T-helper 2 cell treated with Interferon-gamma antibody and Interleukin-4, amounts not matched to agents 5 μg/mL and 100 μg/mL, for 36 hours (primary cell): ENCODE results near the gene MED14.
"Not testable (repeated sequence)": the region's sequence is repeated elsewhere in the genome, so short reads cannot be mapped to it uniquely, and the experiment has no call there.

Experiments
- DNase-seq: peaks from one replicate; pipeline ENCODE4 v3.0.0; 2021; ENCODE audit warnings: low spot score
- H3K27ac Mint-ChIP-seq: one replicate; pipeline ENCODE4 v1.8.0; 2021; ENCODE audit warnings: mild to moderate bottlenecking, mixed read lengths
- H3K27me3 Mint-ChIP-seq: one replicate; pipeline ENCODE4 v1.8.0; 2021; ENCODE audit warnings: low read depth, mixed read lengths
- H3K36me3 Mint-ChIP-seq: one replicate; pipeline ENCODE4 v1.8.0; 2021; ENCODE audit warnings: low read depth, mixed read lengths
- H3K4me1 Mint-ChIP-seq: one replicate; pipeline ENCODE4 v1.8.0; 2021; ENCODE audit warnings: low read depth, mixed read lengths
- H3K4me3 Mint-ChIP-seq: one replicate; pipeline ENCODE4 v1.8.0; 2022; ENCODE audit warnings: mild to moderate bottlenecking, moderate library complexity, mixed read lengths
- H3K9me3 Mint-ChIP-seq: one replicate; pipeline ENCODE4 v1.8.0; 2021; ENCODE audit warnings: mixed read lengths

Gene MED14

DNA sequence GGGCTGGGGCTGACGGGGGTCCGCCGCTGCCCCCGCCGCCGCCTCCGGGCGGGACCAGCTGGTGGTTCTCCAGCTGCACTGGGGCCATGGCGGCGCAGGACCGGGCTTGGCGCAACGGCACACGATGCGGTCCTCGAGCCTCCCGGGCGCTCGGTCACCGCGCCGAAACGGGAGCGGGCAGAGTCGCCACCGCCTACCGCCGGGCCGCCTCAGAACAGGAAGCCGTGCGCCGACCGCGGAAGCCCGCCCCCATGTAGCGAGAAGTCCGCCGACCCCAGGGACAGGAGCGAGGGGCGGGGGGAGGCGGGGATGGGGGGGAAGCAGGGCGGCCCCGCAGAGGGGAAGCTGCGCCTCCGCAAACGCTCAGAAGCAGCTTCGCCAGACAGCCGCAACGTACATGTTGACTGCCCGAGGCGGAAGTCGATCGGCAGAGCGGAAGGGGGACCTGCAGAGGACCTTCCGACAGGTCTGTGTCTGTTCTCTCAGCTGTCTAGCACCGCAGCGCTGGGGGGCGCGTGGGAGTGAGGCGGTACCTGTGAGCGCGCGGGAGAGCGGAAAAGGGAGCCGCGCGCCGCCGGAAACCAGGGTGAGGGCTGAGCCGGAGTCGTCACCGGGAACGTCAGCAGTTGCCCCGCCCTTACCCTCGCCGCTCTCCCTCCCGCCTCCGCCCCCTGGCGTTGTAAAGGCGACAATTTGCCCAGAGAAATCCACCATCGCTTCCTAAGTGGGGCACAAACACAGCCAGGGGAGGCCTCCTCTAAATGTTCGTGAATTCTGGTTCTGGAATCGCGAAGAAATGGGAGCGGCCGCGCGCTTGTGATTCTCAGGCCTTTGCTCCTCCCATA lies at the start of gene MED14:
TSS of gene MED14 (minus strand) at position 218 of the 845 bp plus-strand sequence. CDS start at position 88, 130 bp downstream.
- Mint-ChIP-seq H3K27ac (peak within 1 kb of the TSS; percentile 95), H3K36me3 (peaks cover 12% of the 10 kb centered on the region), H3K4me3 (peak within 1 kb of the TSS; percentile 90), H3K9me3 (no peaks in the 10 kb centered on the region), H3K27me3 (no peaks in the 10 kb centered on the region), H3K4me1 (peaks cover 25% of the 10 kb centered on the region)
- DNase-seq: peak; percentile 89

DNA sequence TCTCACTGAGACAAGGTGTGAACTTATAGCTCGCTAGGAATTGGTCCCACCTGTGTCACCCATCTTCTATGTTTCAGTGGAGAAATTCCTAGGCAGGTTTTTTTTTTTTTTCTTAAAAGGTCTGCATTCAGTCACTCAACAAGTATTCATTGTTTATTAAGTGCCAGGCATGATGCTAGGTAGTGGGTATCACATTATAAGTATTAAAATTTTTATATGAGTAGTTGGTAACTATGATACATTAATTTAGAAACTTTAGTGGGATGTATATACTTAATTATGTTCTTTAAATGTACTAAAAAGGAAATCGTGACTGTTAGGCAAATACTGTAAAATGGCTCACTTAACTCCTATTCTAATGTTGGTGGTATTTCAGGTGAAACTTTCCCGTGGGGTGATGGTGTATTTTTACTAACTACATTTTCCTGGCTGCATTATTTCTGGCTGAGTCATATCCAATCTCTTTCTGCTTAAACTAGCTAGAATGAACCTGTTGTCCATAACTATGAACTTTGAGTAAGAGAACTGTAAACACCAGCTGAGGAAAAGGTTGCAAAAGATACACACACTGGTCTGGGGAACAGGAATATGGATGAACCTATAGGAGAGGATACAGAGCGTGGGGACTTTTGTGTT lies 49.3 kb upstream of the MED14 start:
- Mint-ChIP-seq H3K27ac (no peak overlapping the region), H3K4me1 (no peaks in the 10 kb centered on the region), H3K36me3 (no peaks in the 10 kb centered on the region), H3K9me3 (no peaks in the 10 kb centered on the region), H3K27me3 (no peaks in the 10 kb centered on the region), H3K4me3 (no peak overlapping the region)
- no peak for DNase-seq

DNA sequence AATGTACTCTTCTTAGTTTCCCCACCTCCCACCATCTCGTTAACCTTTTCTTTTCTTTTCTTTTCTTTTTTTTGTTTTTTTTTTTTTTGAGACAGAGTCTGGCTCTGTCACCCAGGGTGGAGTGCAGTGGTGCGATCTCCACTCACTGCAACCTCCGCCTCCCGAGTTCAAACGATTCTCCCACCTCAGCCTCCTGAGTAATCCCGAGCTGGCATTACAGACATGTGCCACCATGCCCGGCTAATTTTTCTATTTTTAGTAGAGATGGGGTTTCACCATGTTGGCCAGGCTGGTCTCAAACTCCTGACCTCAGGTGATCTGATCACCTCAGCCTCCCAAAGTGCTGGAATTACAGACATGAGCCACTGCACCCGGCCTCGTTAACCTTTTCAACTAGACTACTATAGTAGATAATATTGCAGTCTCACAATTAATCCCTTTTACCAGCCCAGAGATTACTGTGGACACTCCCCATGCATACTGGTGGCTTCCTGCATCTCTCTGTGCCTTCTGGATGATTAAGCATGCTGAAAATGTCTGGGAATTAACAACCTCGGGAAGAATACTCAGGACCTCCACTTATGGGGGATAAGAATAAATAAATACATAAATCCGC lies 47.4 kb upstream of the MED14 start:
- not testable (repeated sequence) for H3K27me3 Mint-ChIP-seq, H3K4me3 Mint-ChIP-seq, H3K36me3 Mint-ChIP-seq, H3K27ac Mint-ChIP-seq, H3K9me3 Mint-ChIP-seq, DNase-seq, H3K4me1 Mint-ChIP-seq

DNA sequence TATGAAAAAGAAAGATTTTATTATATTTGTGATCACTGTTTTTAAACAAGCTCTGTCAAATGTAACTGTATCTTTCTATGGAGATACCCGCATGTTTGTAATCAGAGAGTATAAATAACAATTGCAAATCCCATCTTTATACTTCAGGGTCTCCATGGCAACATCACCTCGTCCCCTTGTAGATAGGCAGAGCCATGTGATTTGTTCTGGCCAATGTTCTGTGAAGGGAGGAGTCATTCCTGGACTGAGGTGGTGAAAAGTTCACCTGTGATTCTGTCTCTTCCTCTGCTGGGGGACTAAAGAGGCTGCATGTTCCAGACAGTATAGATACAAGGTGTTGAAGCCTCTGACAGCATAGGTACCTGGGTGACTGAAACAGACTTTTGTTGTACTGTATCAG lies 45.6 kb upstream of the MED14 start:
- no peak overlapping the region for H3K4me3 Mint-ChIP-seq
- H3K27ac Mint-ChIP-seq: no peak overlapping the region
- no peak for DNase-seq
- no peaks in the 10 kb centered on the region for H3K9me3 Mint-ChIP-seq
- H3K27me3 Mint-ChIP-seq: peaks cover 2% of the 10 kb centered on the region
- no peaks in the 10 kb centered on the region for H3K4me1 Mint-ChIP-seq
- no peaks in the 10 kb centered on the region for H3K36me3 Mint-ChIP-seq

DNA sequence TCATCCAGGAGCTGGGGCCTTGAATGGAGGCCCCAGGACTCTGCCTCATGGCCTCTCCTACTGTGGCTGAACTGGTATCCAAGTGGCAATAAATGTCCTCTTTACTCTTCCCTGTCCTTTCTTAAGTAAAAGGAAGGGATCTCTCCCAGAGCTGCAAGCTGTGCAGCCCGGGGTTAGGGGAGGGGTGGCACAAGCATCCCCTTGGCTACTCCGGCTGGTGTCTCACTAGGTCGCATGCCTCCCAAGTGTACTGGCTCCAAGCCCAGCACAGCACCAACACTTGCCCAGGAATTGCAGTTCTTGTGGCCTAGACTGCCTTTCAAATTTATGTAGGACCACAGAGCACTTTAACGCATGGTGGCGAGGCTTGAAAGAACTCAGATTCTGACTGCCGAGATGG lies 44.7 kb upstream of the MED14 start:
- DNase-seq: no peak
- Mint-ChIP-seq H3K36me3 (no peaks in the 10 kb centered on the region), H3K4me3 (no peak overlapping the region), H3K9me3 (no peaks in the 10 kb centered on the region), H3K27me3 (peaks cover 2% of the 10 kb centered on the region), H3K27ac (no peak overlapping the region), H3K4me1 (no peaks in the 10 kb centered on the region)

DNA sequence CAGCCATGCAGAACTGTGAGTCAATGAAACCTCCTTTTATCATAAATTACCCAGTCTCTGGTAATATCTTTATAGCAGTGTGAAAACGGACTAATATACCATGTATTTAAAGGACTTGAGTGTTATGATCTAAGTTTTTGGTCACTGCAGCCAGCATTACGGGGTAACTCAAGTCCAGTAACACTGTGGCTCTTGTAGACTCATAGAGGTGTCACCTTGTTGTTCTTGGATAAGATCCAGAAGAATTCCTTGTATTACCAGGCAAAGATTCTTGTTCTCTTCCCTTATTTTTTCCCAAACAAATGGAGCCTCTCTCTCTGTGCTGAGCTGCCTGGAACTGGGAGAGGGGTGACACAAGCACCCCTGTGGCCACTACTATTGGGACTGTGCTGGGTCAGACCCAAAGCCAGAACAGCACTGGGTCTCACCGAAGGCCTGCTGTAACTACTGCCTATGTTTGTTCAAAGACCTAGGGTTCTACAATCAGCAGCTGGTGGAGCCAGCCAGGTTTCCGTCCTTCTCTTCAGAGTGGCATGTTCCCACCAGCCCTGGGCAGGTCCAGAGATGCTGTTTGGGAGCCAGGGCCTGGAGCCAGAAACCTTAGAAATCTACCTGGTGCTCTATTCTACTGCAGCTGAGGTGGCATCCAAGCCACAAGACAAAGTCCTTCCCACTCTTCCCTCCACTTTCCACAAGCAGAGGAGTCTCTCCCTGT lies 43.7 kb upstream of the MED14 start:
- no peaks in the 10 kb centered on the region for H3K4me1 Mint-ChIP-seq
- DNase-seq: no peak
- peaks cover 2% of the 10 kb centered on the region for H3K27me3 Mint-ChIP-seq
- no peak overlapping the region for H3K4me3 Mint-ChIP-seq
- H3K27ac Mint-ChIP-seq: no peak overlapping the region
- no peaks in the 10 kb centered on the region for H3K9me3 Mint-ChIP-seq
- no peaks in the 10 kb centered on the region for H3K36me3 Mint-ChIP-seq

DNA sequence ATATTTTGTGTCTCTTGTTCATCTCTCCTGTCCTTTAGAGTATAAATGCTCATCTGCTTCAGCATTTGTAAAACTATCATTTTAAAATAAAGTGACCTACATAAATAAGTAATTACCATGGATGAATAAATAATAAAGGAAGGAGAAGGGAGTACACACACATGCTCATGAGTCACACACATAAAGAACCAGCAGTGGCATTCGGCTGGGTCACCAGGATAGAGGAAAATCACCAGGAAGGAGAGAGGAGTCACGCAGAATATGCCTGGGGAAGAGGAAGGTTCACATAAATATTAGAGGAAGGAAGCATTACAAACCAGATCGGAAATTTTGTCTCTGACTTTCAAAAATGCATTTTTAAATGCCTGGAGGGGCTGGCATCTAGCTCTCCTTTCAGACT lies 38.5 kb upstream of the MED14 start:
- DNase-seq: no peak
- Mint-ChIP-seq H3K4me3 (no peak overlapping the region), H3K9me3 (no peaks in the 10 kb centered on the region), H3K4me1 (no peaks in the 10 kb centered on the region), H3K27me3 (peaks cover 2% of the 10 kb centered on the region), H3K27ac (no peak overlapping the region), H3K36me3 (no peaks in the 10 kb centered on the region)

DNA sequence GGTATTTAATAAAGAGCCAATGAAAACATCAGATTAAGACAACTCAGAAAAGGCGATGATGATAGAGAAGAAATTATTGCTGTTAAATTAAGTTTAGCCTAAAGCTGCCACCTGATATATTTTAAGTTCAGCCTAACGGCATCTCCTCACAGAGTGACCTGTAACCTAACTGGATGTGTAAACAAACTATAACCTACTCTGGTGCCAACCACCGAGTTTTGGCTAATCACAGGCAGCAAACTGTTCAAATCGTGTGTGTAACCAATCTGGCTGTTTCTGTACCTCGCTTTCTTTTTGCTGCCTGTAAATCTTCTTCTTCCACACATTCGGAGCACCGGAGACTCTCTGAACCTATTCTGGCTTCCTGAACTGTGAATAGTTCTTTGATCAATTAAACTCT lies 37.8 kb upstream of the MED14 start:
- DNase-seq: no peak
- H3K36me3 Mint-ChIP-seq: no peaks in the 10 kb centered on the region
- no peaks in the 10 kb centered on the region for H3K9me3 Mint-ChIP-seq
- no peak overlapping the region for H3K4me3 Mint-ChIP-seq
- H3K4me1 Mint-ChIP-seq: no peaks in the 10 kb centered on the region
- no peaks in the 10 kb centered on the region for H3K27me3 Mint-ChIP-seq
- H3K27ac Mint-ChIP-seq: no peak overlapping the region

DNA sequence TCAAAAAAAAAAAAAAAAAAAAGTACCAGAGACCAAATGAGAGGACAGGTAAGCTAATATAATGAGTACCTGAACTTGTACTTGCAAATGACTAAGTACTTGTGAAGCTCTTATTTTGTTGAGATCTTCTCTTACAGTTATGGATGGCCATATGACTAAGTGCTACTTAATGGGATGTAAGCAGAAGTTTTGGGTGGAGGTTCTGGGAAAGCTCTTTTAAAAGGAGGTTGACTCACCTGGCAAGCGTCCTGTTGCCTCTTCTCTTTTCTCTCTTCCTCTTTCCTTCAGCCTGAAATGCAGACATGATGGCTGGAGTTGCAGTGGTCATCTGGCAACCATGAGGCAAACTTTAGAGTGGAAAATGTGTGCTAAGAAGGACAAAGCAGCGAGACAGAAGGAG lies 36.9 kb upstream of the MED14 start:
- H3K4me1 Mint-ChIP-seq: no peaks in the 10 kb centered on the region
- DNase-seq: no peak
- H3K4me3 Mint-ChIP-seq: no peak overlapping the region
- H3K27ac Mint-ChIP-seq: no peak overlapping the region
- H3K9me3 Mint-ChIP-seq: no peaks in the 10 kb centered on the region
- H3K36me3 Mint-ChIP-seq: no peaks in the 10 kb centered on the region
- H3K27me3 Mint-ChIP-seq: no peaks in the 10 kb centered on the region

DNA sequence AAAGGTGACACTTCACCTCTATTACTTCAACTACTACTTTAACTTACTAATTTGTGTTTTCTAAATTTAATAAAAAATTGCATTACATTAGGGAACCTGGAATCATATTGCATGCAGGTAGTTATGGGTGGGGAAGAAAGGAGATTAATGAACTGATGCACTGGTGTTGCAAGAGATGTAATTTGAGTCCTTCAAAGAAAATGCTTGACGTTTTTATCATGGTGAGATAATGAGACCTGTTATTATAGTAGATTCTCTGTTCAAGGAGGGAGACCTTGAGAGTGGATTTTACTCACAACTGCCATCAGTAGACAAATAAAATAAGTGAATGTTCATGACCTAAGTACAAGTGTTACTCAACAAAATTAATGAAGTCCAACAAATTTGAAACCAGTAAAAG lies 26.4 kb upstream of the MED14 start:
- Mint-ChIP-seq H3K27ac (no peak overlapping the region), H3K36me3 (no peaks in the 10 kb centered on the region)

DNA sequence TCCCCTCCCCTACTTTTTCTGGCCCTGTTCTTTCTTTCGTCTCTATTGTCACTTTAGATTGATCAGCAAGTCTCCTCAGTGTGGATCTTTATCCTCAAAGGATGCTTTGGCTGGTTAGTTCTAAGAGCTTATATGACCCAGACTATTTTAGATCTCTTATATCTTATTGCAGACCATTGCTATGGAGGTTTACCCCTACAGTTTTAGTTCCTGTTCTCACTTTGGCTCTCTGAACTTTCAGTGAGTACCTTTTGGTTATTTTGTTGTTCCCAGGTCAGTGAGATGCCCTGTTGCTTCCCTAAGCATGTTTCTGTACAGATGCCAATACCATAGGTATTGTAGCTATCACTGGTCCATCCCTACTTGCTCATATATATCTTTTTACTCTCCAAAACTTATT lies 24.0 kb upstream of the MED14 start:
- H3K27me3 Mint-ChIP-seq: peaks cover 3% of the 10 kb centered on the region
- H3K9me3 Mint-ChIP-seq: no peaks in the 10 kb centered on the region
- DNase-seq: no peak
- no peak overlapping the region for H3K4me3 Mint-ChIP-seq
- H3K36me3 Mint-ChIP-seq: no peaks in the 10 kb centered on the region
- H3K27ac Mint-ChIP-seq: no peak overlapping the region
- H3K4me1 Mint-ChIP-seq: peaks cover 5% of the 10 kb centered on the region

More for the DNA sequence above, 26.4 kb upstream of the MED14 start:
- Mint-ChIP-seq H3K4me1 (peaks cover 5% of the 10 kb centered on the region), H3K27me3 (peaks cover 5% of the 10 kb centered on the region), H3K4me3 (no peak overlapping the region), H3K9me3 (no peaks in the 10 kb centered on the region)
- DNase-seq: no peak

DNA sequence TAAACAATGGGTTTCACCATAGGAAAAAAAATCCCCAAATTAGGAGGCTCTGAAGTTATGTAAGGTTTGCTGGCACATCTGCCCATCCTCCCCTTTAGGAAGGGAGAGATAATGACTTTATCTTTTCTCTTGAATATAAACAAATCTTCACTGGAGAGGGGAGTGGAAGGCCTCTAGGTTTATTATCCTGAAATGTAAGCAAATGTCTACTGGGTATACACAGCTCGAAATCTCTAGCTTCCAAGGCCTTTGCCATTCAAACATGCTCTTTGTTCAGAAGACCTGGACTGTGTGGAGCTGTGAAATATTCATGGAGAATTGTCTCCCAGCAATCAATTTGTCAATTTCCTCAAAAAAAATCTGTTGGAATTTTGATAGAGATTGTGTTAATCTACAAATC lies 21.7 kb upstream of the MED14 start:
- Mint-ChIP-seq H3K4me1 (peaks cover 5% of the 10 kb centered on the region), H3K9me3 (no peaks in the 10 kb centered on the region), H3K27me3 (no peaks in the 10 kb centered on the region), H3K4me3 (no peak overlapping the region), H3K36me3 (peaks cover 2% of the 10 kb centered on the region), H3K27ac (no peak overlapping the region)
- DNase-seq: no peak

DNA sequence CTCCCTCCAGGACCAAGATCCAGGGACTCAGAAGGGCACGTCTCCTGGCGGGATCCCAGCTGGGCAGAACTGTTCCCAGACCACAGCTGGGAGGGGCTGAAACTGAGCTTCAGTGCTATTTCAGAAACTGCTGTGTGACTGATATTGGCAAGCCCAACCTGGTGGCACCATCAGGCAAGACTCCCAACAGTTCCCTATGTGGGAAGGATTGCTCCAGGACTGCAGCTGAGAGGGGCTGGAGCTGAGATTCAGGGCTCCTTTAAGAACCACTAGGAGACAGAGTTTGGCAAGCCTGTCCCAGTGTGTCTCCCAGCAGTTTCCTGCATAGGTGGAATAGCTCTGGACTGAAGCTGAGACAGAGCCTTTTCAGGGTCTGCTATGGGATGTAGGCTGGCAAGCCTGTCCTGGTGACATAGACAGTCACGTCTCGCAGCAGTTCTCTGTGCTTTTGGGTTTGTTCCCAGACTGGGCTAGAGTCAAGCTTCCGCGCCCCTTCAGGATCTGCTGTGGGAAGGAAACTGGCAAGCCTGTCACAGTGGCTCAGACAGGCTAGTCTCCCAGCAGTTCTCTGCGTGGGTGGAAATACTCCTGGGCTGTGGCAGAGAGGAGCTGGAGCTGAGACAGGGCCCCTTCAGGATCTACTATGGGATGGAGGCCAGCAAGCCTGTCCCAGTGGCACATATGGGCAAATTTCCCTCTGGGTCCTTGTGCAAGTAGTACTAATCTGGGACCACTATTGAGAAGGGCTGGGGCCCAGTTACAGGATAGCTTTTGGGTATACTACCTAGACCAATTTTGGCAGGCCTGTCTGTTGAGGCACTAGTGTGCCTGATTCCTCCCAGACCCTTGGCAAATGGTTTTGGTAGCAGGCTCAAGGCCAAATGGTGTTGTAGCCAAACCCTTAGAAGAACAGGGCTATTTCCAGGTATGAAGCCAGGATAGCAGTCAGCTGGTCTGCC lies 20.2 kb upstream of the MED14 start:
- Mint-ChIP-seq H3K36me3 (peaks cover 2% of the 10 kb centered on the region), H3K27me3 (no peaks in the 10 kb centered on the region), H3K9me3 (peaks cover 3% of the 10 kb centered on the region), H3K4me1 (peaks cover 5% of the 10 kb centered on the region), H3K4me3 (no peak overlapping the region), H3K27ac (no peak overlapping the region)
- no peak for DNase-seq
